ENCODE results near the gene TMEM271. TPM values are rescaled to one million over a fixed set of nuclear protein-coding genes. Genes with fewer than 3 reads are reported as not detected.

TMEM271 gene
- polyA plus RNA-seq, 3 donors, result 0.04 to 0.06 TPM; not detected in 1

- no peak for DNase-seq (ENCODE audit: extremely low read depth in 1 of 11, low read depth in 9 of 11, low spot score in 4 of 11)
Observed at GRCh38 chr4:541271-541670, 34.8 kb downstream of the TMEM271 start.

- DNase-seq (ENCODE audit: extremely low read depth in 1 of 11, low read depth in 9 of 11, low spot score in 4 of 11), result no peak
Observed at GRCh38 chr4:538542-539142, 37.5 kb downstream of the TMEM271 start.

- no peak for DNase-seq (ENCODE audit: extremely low read depth in 1 of 11, low read depth in 9 of 11, low spot score in 4 of 11)
Observed at GRCh38 chr4:537436-538264, 38.4 kb downstream of the TMEM271 start.

- no peak for DNase-seq (ENCODE audit: extremely low read depth in 1 of 11, low read depth in 9 of 11, low spot score in 4 of 11)
Observed at GRCh38 chr4:536351-536972, 39.6 kb downstream of the TMEM271 start.

DNA sequence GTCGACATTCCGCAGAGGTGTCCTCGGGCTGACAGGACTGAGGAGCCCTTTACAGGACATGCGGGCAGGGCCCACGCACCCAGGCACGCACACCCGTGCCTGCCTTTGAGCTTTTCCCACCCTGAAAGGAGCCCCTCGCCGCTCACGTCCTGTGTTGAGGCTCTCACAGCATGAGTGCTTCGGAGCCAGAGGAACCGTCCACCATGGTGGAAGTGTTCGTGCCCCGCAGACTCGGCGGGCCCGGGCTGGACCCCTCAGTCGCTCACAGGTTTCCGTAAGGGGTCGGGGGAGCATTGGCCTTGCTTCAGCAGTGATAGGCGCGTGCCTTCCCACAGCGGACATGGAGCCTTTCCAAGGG is 40.2 kb downstream of the TMEM271 start:
- DNase-seq (ENCODE audit: extremely low read depth in 1 of 11, low read depth in 9 of 11, low spot score in 4 of 11), result no peak

DNA sequence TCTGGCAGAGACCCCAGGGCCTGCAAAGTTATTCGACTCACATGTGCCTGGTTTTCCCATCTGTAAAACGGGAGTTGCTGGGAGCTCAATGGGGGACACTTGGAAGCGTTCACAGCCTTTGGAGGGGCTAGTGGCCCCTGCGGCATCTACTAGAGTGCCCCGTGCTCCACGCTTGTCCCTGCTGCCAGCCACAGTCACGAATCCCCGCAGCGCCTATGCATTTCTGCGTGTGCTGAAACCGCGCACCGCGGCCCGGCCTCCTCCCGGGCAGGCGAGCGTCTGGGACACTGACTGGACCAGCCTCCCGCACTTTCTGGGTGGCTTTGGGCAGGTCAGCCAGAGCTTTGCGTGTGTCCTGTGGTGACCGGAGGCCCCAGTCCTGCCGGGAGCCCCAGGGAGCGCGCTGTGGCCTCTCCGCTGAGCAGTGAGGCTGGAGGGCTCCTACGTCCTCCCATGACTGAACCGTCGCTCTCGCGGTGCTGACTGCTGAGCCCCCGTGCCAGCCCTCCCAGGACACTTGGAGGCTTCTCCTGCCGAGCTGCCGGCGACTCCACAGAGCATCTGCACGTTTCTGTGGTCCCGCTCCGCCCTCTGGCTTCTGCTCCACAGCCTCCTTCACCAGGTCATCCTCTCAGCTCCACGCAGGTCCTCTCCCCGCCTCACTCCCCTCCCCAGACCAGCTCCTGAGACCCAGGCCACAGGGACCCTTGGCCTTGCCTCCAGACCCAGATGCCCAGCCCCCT is 40.7 kb downstream of the TMEM271 start:
- DNase-seq (ENCODE audit: extremely low read depth in 1 of 11, low read depth in 9 of 11, low spot score in 4 of 11), result no peak

- no peak for DNase-seq (ENCODE audit: extremely low read depth in 1 of 11, low read depth in 9 of 11, low spot score in 4 of 11)
Observed at GRCh38 chr4:534576-535151, 41.4 kb downstream of the TMEM271 start.

DNA sequence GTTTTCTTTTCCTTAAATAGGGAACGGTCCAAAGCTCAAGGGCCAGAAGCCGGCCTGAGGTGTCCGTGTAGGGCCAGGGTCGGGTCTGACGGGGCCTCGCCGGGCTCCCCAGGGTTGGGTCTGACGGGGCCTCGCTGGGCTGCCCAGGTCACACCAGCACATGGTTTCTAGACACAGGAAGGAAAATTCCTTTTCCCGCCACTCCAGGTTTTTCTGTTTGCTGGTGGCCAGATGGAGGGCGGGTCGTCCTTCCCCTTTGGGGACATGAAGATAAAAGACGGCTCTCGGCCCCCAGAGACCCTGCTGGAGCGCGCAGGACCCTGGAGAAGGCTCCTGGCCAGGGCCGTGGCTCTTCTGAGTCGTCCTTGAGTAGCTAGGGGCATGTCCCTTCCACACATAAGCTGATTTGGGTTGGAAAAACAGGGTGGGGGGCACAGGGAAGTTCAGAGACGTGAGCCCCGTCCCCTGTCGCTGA is 42.0 kb downstream of the TMEM271 start:
- DNase-seq (ENCODE audit: extremely low read depth in 1 of 11, low read depth in 9 of 11, low spot score in 4 of 11), result no peak

GRCh38 chr4:533318-534100 is 42.6 kb downstream of the TMEM271 start:
- no peak for DNase-seq (ENCODE audit: extremely low read depth in 1 of 11, low read depth in 9 of 11, low spot score in 4 of 11)

GRCh38 chr4:532588-533317 is 43.3 kb downstream of the TMEM271 start:
- no peak for DNase-seq (ENCODE audit: extremely low read depth in 1 of 11, low read depth in 9 of 11, low spot score in 4 of 11)

GRCh38 chr4:531721-532565 is 44.2 kb downstream of the TMEM271 start:
- DNase-seq (ENCODE audit: extremely low read depth in 1 of 11, low read depth in 9 of 11, low spot score in 4 of 11), result no peak

DNA sequence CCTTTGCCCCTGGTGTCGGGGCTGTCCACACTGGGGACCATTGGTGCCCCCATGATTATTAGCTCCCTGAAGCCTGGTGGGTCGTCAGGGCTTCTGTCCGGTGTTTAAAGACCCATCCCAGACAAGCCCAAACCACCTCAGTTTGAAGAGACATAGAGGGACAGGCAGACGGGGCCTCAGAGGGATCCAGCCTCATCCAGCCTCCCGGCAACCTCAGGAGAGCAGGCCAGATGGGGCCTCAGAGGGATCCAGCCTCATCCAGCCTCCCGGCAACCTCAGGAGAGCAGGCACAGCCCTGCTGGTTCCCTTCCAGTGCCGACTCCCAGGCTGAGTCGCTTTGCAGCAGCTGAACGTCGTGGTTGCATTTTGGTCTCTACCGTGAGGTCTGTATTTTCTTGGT is 45.0 kb downstream of the TMEM271 start:
- DNase-seq (ENCODE audit: extremely low read depth in 1 of 11, low read depth in 9 of 11, low spot score in 4 of 11), result no peak

GRCh38 chr4:530017-530781 is 45.9 kb downstream of the TMEM271 start:
- no peak for DNase-seq (ENCODE audit: extremely low read depth in 1 of 11, low read depth in 9 of 11, low spot score in 4 of 11)

GRCh38 chr4:529563-529962 is 46.5 kb downstream of the TMEM271 start:
- DNase-seq (ENCODE audit: extremely low read depth in 1 of 11, low read depth in 9 of 11, low spot score in 4 of 11), result no peak

DNA sequence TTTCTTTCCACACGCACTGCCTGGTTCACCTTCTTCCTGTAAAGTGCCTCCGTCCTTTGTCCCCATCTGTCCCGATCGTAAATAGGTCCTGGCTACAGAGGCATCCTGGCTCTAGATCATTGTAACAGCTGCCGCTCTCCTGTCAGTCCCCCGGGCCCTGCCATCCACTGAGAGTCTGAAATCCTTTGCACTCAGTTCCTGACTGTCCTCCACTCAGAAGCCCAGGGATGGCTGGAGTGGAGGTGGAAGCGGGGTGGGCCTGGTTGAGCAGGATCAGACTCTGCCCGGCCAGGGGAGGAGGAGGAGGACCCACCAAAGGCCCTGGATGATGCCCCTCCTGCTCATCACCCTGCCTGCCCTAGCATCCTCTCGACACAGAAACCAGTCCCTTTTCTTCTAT is 47.3 kb downstream of the TMEM271 start:
- no peak for DNase-seq (ENCODE audit: extremely low read depth in 1 of 11, low read depth in 9 of 11, low spot score in 4 of 11)

DNA sequence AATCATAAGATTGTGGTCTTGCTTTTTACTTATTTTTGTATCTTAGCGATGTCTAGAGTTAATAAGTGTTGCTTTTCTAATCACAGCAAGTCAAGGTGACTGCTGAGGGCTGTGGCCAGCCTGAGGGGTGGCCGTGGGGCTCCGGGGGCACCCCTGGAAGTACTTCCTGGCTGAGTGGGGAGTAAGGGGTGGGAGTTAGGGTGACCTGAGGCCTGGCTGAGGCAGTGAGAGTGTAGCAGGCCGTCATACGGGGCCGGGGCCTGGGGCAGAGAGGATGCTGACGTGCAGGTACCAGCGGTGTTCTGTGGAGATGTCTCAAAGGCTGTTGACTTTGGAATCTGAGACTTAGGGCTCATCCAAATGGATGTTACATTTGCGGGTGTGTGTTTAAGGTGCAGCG is 47.8 kb downstream of the TMEM271 start:
- no peak for DNase-seq (ENCODE audit: extremely low read depth in 1 of 11, low read depth in 9 of 11, low spot score in 4 of 11)
